GM12872 (cell line): ENCODE results near the gene ACBD4.
A peak's percentile ranks its signal among the peaks of the same experiment; 100 is the strongest.

Source experiments
- CTCF ChIP-seq: IDR thresholded peaks from 3 replicates; pipeline ENCODE4 v1.5.1; 2011; ENCODE audit warnings: low read depth, mild to moderate bottlenecking, low read length, moderate library complexity; ENCODE audit not compliant: insufficient read depth

ACBD4 gene

DNA sequence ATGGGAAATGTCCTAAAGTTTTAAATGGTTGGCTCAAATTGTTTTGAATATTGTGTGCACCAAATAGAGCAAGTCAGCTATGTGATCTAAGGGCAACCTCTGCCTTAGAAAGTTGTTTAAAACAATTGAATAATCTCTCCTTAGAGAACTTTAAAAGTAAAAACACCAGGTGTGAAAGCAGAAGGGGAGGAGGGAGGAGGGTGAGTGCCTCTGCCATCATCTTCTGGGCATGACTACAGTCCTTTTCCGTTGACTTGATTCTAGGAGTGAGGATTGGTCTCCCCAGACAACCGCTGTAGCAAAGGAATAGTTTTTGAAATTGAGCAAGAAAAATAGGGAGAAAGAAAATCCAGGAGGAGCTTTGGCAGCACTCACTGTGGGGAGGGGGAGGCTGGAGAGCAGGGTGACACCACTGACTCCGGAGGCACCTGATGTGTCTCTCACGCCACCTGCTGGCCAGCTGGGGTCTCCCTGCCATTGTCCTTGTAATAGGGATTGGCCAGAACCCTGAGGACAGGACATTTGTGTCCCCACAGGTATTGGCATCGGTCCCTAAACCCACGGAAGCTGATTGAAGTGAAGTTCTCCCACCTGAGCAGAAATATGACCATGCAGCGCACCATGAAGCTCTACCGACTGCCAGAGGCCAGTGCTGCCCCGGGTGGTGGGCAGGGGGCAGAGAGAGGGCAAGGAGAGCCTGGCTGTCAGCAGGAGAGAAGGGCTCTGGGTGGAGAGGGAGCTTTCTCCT, 36.4 kb upstream of the ACBD4 start:
- peak; percentile 96 for TF ChIP-seq CTCF

GRCh38 chr17:45101546-45101882, 34.0 kb upstream of the ACBD4 start:
- no peak for TF ChIP-seq CTCF

- no peak for TF ChIP-seq CTCF
Observed at GRCh38 chr17:45101883-45102811, 33.3 kb upstream of the ACBD4 start.

DNA sequence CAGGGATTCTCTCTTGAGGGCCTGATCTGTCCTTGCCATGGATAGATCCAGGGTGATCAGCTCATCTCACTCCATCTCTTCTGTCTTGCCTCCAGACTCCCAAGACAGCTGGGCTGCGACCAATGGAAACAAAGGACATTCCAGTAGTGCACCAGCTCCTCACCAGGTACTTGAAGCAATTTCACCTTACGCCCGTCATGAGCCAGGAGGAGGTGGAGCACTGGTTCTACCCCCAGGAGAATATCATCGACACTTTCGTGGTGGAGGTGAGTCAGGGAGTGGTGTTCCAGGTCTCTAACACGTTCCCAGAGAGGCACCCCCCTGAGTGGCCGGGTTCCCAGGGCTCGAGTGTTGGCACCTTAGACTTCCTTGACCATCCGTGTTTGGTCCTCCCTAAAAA, 32.6 kb upstream of the ACBD4 start:
- no peak for TF ChIP-seq CTCF

GRCh38 chr17:45103269-45103795, 32.2 kb upstream of the ACBD4 start:
- TF ChIP-seq CTCF: no peak

DNA sequence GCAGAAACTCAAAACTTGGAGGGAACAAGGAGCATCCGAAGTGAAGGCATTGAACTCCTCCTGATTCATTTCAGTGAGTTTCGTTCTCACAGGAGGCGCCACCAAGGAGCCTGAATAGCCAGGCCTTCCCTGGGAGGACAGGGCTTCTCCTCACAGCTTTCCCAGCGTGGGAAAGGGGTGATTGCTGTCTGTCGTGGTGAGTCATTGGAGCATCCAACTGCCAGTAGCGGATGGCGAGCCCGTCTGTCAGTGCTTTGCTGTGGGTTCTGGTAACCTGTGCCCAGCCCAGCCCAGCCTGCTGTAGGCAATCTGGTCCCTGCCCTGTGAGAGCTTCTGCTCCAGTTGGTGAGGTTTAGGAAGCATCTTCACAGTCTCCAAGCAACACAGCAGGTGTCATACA, 31.5 kb upstream of the ACBD4 start:
- TF ChIP-seq CTCF: no peak

GRCh38 chr17:45104497-45104896, 31.0 kb upstream of the ACBD4 start:
- no peak for TF ChIP-seq CTCF
